GM12801 (cell line): Measurements from ENCODE around the gene CHCHD6.

Source experiments
- CTCF ChIP-seq: IDR thresholded peaks from one replicate; pipeline ENCODE4 v1.5.1; 2011; ENCODE audit warnings: control low read depth; ENCODE audit not compliant: insufficient read length; ENCODE audit errors: extremely low read depth

Gene CHCHD6

GRCh38 chr3:126682009-126682408, 22.0 kb upstream of the CHCHD6 start:
- TF ChIP-seq CTCF = no peak

GRCh38 chr3:126683069-126683468, 21.0 kb upstream of the CHCHD6 start:
- TF ChIP-seq CTCF = no peak

DNA sequence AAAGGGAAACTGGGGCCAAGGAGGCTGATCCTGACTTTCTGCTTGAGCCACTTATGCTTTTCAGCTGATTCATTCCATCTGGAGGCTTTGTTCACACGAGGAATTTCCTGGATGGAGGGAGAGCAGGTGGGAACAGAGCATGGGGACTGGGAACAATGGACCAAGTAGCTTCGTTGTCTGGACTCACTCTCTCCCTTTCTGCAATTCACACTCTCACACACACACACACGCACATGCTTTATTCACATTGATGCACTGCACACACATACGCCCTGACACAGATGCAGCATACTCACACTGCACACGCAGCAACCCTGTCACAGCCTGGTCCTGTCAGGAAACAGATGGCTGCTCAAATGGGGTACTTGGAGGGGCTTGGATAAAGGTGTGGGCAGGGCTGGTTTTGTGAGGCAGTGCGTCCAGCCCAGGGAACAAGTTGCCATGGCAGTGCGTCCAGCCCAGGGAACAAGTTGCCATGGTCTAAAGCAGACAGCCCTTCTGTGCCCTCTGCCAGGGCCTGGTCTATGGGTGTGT, 19.8 kb upstream of the CHCHD6 start:
- no peak for TF ChIP-seq CTCF

DNA sequence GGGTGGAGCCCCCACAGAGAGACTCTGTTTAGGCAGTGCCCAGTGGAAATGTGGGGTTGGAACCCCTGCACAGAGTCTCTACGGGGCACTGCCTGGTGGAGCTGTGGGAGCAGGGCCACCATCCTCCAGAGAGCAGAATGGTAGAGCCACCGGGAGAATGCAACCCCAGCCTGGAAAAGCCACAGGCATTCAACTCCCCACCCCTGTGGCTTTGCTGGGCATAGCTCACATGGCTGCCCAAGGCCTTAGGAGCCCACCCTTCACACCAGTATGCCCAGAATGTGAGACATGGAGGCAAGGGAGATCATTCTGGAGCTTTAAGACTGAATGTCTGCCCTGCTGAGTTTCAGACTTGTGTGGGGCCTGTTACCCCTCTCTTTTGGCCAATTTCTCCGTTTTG, 19.0 kb upstream of the CHCHD6 start:
- TF ChIP-seq CTCF = no peak

- TF ChIP-seq CTCF = no peak
Observed at GRCh38 chr3:126685493-126685892, 18.5 kb upstream of the CHCHD6 start.

GRCh38 chr3:126691765-126692164, 12.3 kb upstream of the CHCHD6 start:
- no peak for TF ChIP-seq CTCF

DNA sequence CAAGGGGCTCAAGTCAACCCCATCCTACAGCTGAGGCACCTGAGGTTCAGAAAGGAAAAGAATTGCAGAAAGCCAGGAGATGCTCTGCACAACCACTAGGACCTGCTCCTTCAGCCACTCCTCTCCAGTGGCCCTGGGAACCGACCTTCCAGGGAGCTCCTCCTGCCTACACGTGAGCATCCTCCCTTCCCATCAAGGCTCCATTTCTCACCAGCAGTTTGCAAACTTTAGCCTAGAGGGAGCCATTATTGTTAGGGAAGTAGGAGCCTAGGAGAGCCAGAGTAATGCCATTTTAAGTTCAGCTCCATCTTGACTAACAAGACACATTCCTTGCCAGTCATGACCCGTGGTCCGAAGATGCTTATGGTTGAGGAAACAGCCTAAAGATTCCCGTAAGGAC, 11.2 kb upstream of the CHCHD6 start:
- no peak for TF ChIP-seq CTCF

DNA sequence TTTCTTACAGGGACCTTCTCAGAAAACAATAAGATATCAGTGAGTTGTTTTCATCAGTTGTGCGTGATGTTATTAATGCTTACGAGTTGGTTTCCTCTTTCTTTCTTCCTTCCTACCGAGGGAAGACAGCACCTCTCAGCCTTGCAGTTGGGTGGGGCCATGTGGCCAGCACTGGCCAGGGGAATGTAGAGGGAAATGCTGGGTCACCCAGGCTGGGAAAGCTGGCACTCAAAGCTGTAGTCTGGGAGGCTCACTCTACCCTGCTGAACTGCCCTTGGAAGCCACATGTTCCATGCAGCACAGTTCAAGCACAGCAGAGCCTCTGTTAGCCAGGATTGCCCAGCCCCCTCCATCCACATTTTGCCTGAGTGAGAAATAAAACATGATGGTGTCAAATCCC, 10.1 kb upstream of the CHCHD6 start:
- TF ChIP-seq CTCF = no peak
